Ureter (tissue), 1 donor: ENCODE results near the gene VOPP1. TPM values are rescaled to one million over a fixed set of nuclear protein-coding genes. Genes with fewer than 3 reads are reported as not detected.

ENCODE experiments used
- DNase-seq: peaks from one replicate; pipeline ENCODE4 v3.0.0-alpha.2; 2020; ENCODE audit warnings: low spot score
- total RNA-seq: library from RNA; stranded (reverse); gene quantifications from one replicate; pipeline ENCODE4 v1.2.4, GENCODE V29; 2023
- donor health status: DM: yes; HTN: yes; CAD: no.

The VOPP1 gene
- total RNA-seq, 1 donor from 2014 or later, result 47.1 TPM

- no peak for DNase-seq
Observed at GRCh38 chr7:55554038-55554437, 18.3 kb downstream of the VOPP1 start.

DNA sequence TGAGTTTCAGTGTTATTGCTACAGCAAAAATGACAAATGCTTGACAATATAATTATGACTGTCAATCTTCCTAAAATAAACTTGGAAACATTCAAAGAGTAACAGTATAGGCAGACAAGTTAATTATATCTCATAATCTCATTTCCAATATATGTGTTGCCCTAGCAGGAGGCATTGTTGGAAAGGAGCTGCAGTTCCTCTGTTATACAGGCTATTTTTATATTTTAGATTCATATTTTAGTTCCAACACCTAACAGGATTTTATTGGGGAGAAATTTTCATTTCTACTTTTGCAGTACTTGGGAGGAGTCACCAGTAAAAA, 19.3 kb downstream of the VOPP1 start:
- DNase-seq, result no peak

DNA sequence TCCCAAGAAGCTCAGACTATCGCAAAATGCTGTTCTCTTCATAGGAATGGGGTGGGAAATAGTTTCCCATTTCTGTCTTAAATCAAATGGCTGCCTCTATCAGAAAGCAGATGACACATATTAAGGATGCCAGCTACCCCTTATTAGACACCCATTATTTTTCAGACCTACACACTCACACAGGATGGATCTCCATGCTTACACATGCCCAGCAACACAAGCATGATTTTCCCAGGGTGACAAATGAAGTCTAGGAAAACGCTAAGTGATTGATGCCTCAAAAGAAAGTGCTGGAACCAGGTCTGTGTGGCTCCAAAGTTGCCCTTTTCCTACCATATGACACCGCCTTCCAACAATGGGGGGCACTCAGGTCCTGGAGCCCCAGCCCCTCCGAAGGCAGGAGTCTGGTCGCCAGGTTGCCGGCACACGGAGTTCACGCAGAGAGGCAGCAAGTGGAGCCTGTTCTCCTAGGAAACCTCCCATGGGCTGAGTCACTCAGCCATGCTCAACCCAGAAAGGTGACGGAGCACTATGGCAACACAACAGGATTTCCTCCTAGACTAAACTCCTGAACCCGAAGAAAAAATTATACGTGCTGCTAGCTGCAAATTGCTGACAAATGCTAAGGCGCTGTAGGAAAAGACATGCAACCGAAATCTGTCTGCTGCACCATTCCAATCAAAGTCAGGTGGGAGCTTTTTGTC, 19.8 kb downstream of the VOPP1 start:
- peak; percentile 75 for DNase-seq

GRCh38 chr7:55550841-55551537, 21.3 kb downstream of the VOPP1 start:
- no peak for DNase-seq

DNA sequence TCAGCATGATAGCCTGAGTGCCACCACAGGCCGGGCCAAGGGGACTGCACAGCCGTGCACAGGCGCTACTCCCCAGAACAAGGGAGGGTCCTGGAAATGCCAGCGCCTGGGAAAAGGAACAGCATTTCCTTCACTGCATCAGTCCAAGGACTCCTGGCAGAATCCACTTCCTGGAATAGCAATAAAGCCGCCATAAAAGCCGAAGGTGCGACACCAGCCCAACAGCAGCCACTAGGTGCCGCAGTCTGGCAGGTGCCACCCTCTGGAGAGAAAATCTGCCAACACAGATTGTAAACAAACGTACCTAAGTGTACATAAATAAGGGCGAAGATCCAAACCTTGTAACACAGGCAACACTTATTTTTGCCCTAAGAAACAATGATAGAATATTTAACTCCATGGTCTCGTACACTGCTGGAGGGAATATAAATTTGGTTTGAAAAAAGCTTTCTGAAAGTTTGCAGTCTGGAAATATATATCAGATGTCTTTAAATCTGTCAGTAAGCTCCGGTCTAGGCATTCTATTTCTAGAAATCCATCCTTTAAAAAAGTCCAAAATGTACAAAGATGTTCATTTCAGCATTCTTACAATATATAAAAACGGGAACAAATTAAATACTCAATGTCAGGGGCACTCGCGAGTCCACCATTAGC, 22.2 kb downstream of the VOPP1 start:
- no peak for DNase-seq

GRCh38 chr7:55549457-55549856, 22.8 kb downstream of the VOPP1 start:
- DNase-seq, result no peak

GRCh38 chr7:55548295-55548731, 24.0 kb downstream of the VOPP1 start:
- no peak for DNase-seq

DNA sequence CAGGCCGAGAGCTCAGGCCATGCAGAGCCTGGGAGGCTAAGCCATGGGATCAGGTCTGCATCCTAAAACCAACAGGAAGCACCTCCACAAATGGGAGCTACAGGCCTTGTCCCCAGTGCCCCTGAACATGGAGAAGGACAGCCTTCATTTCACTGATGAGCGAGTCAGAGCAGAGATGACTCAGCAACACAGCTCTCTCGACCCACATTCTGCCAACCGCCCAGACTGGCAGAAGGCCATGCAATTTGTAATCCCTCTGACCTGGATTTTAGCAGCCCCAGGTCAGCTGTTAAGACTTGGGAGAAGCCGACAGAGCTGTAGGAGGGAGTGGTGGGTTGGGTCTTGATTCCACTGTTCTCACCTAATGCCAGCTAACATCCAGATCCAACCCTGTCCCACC, 25.5 kb downstream of the VOPP1 start:
- DNase-seq, result peak; percentile 80

DNA sequence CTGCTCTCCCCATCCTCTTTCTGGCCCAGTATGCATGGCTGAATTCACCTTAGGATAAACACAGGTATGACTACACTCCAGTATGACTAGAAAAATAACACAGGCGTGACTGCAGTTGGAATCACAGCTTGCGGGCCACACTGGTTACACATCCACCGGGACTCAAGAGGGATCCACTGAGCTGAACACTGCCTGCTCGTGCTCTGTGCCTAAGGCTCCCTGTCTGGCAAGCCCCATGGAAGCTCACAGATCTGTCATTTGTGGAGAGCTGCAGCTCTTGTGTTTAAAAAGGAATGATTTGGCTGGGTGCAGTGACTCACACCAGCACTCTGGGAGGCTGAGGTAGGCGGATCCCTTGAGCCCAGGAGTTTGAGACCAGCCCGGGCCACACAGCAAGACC, 26.8 kb downstream of the VOPP1 start:
- DNase-seq, result no peak

GRCh38 chr7:55540226-55540858, 32.0 kb downstream of the VOPP1 start:
- no peak for DNase-seq

DNA sequence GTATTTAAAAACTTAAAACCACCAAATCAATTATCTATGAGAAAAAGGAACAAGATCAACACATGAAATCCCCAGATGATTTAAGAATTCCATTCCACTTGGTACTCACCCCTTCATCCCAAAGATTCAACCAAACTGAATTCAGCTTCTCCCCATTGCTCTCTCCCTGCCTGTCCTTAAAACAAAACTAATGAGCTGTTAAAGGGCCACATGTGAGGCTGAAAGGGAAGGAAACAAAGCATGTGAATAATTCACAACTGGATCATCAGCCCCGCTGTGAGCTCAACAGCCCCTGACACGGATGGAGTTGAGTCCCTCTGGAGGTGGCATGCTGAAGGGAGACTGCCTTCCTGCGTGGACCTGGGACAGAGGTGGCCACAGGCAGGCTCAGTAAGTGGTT, 32.9 kb downstream of the VOPP1 start:
- no peak for DNase-seq

- no peak for DNase-seq
Observed at GRCh38 chr7:55538538-55538937, 33.8 kb downstream of the VOPP1 start.

DNA sequence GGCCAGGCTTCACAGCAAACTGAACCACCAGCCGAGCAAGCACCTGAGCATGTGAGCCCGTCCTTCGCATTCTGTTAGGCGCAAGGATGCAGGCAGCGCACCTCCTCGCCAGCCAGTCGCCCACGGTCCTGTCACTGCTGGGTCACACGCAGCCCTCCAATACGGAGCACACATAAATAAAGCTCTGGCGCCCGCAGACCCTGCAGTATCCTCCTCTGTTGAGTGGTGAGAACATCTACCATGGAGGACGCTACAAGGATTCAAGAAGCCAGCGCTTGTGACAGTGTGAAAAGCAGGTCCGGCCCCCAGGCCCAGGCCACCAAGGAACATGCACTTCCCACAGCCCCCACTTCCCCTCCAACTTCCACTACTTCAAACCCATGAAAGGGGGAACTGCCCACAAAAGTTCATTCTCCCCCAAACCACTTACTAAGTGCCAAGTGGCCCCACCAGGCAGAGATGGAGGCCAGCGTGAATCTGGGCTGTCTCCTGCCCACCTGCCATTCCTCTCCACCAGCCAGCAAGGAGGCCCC, 34.8 kb downstream of the VOPP1 start:
- no peak for DNase-seq

- no peak for DNase-seq
Observed at GRCh38 chr7:55536619-55537457, 35.5 kb downstream of the VOPP1 start.

- DNase-seq, result no peak
Observed at GRCh38 chr7:55535617-55536016, 36.7 kb downstream of the VOPP1 start.

DNA sequence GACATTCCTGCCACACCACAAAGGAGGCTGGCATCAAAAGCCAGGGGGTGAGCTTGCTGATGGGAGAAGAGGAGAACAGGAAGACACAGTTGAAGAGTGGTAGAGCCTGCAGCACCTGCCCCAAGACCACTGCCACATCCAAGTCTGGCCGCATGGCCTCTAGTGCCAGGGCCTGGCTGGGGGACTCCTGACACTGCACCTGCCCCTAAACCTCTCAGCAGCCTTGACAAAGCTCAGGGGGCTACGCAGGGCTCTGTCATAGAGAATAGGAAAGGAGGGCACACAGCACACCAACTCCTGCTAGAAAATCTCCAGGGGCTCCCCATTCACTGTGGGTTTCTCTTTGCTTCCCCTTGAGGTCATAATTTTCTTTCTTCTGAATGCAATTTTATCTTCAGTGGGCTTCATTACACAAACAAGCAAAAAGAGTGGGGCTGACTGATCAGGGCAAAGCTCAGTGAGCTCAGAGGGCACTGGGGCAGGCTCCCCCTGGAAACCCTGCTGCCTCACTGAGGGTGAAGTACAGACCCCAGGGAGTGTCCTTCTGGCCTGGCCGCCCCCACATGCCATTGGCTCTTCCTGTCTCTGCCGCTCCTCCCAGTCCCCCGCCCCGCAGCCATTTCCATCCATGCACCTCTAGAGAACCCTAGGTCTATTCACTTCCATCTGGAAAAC, 37.2 kb downstream of the VOPP1 start:
- no peak for DNase-seq

GRCh38 chr7:55534262-55534915, 37.9 kb downstream of the VOPP1 start:
- no peak for DNase-seq

GRCh38 chr7:55533729-55534080, 38.6 kb downstream of the VOPP1 start:
- no peak for DNase-seq

GRCh38 chr7:55533050-55533728, 39.1 kb downstream of the VOPP1 start:
- DNase-seq, result no peak
